HG03066 (cell line): ENCODE measurements around the gene PLCE1.
"Not testable (repeated sequence)": the region's sequence is repeated elsewhere in the genome, so short reads cannot be mapped to it uniquely, and the experiment has no call there.

Source experiments
- ATAC-seq: cut with Tn5 transposase; IDR thresholded peaks from one replicate; pipeline ENCODE4 v1.9.1; 2021; ENCODE audit warnings: low read depth; ENCODE audit not compliant: unreplicated experiment

The PLCE1 gene

GRCh38 chr10:93993782-93994437 lies at the start of gene PLCE1:
PLCE1 (plus strand) TSS chr10:93993931; CDS start chr10:94031047, 37,116 bp downstream.
- peak; percentile 76 for ATAC-seq

GRCh38 chr10:93945819-93946218 lies 47.9 kb upstream of the PLCE1 start:
- ATAC-seq, result no peak

- no peak for ATAC-seq
Observed at GRCh38 chr10:93947055-93947454, 46.7 kb upstream of the PLCE1 start.

GRCh38 chr10:93947524-93947923 lies 46.2 kb upstream of the PLCE1 start:
- ATAC-seq, result no peak

- ATAC-seq, result no peak
Observed at GRCh38 chr10:93951905-93952304, 41.8 kb upstream of the PLCE1 start.

- ATAC-seq, result no peak
Observed at GRCh38 chr10:93954299-93954698, 39.4 kb upstream of the PLCE1 start.

- no peak for ATAC-seq
Observed at GRCh38 chr10:93954726-93955363, 38.9 kb upstream of the PLCE1 start.

GRCh38 chr10:93958834-93959233 lies 34.9 kb upstream of the PLCE1 start:
- no peak for ATAC-seq

- ATAC-seq, result not testable (repeated sequence)
Observed at GRCh38 chr10:93960988-93961387, 32.7 kb upstream of the PLCE1 start.

GRCh38 chr10:93962973-93963372 lies 30.8 kb upstream of the PLCE1 start:
- no peak for ATAC-seq

- no peak for ATAC-seq
Observed at GRCh38 chr10:93963434-93963833, 30.3 kb upstream of the PLCE1 start.

GRCh38 chr10:93965911-93966310 lies 27.8 kb upstream of the PLCE1 start:
- no peak for ATAC-seq

GRCh38 chr10:93967756-93968155 lies 26.0 kb upstream of the PLCE1 start:
- ATAC-seq, result no peak

GRCh38 chr10:93968540-93968945 lies 25.2 kb upstream of the PLCE1 start:
- ATAC-seq, result no peak

GRCh38 chr10:93970433-93971010 lies 23.2 kb upstream of the PLCE1 start:
- not testable (repeated sequence) for ATAC-seq

- ATAC-seq, result no peak
Observed at GRCh38 chr10:93973748-93974445, 19.8 kb upstream of the PLCE1 start.

- no peak for ATAC-seq
Observed at GRCh38 chr10:93977442-93977841, 16.3 kb upstream of the PLCE1 start.

- no peak for ATAC-seq
Observed at GRCh38 chr10:93980486-93980885, 13.2 kb upstream of the PLCE1 start.

- no peak for ATAC-seq
Observed at GRCh38 chr10:93991114-93991513, 2.6 kb upstream of the PLCE1 start.

GRCh38 chr10:93991596-93992284 lies 2.0 kb upstream of the PLCE1 start:
- no peak for ATAC-seq
